Stimulated activated CD4-positive, alpha-beta T cell treated with anti-CD3 and anti-CD28 coated beads, TNF-alpha, amount 100 ng/mL, for 48 hours (primary cell): Measurements from ENCODE around the gene TSC2.

Experiments
- DNase-seq, 3 donors: peaks; one replicate each; pipeline ENCODE4 v3.0.0-alpha.2; 2020; ENCODE audit warnings: low read depth in 3 of 3

Gene TSC2

DNA sequence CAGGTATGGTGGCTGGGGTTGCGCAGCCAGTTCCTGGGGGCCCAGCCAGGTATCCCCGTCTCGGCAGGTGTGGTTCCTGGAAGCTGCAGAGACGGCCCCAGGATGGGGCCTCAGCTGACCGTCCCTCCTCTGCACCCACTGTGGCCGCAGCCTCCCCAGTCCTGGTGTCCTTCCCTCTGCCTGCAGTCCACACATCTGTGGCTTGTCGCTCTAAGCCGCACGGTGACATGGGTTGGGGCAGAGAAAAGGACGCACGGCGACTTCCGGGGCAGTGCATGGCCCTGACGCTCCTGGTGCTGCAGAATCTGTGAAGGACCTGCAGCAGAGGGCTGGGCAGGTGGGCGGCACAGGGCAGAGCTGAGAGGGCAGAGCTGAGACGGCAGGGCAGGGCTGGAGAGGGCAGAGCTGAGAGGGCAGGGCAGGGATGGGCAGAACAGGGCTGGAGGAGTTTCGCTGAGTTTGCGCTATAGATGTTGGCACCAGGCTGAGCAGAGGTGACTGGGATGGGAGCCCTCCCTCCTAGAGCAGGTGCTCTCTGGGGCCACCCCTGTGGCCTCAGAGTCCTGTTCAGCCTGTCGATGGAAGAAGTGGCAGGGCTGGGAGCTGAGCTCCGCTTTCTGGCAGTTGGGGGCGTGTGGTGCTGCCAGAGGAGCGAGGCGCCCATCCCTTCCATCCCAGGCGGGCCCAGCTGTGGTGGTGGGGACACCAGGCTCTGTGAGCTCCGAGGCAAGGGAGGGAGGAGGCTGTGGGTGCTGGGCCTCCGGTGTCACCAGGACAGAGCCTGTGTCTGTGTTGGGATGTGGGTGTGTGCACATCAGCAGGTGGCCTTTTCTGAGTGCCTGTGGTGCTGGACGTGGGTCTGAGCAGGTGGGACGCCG is 23.0 kb downstream of the TSC2 start:
- no peak for DNase-seq

DNA sequence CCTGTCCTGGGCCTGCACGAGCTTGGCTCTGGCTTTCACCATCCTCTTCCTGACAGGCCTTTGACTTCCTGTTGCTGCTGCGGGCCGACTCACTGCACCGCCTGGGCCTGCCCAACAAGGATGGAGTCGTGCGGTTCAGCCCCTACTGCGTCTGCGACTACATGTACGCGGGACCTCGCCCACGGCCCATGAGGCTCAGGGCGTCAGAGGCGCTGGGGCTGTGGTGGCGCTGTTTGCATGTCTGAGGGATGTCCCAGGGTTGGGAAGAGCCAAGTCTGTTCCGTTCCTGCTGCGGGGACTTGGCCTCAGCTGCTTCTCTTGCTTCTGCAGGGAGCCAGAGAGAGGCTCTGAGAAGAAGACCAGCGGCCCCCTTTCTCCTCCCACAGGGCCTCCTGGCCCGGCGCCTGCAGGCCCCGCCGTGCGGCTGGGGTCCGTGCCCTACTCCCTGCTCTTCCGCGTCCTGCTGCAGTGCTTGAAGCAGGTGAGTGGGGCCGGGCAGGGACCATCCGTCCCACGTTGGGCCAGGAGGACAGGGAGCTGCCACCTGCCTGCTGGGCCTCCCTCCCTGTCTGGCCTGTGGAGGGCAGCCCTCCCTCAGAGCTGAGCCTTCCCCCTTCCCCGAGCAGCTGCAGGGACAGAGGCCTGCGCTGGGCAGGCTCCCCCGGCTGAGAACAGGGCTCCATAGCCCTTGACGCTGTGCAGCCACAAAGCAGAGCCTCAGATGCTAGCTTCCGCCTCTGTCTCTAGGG is 23.8 kb downstream of the TSC2 start:
- no peak for DNase-seq

DNA sequence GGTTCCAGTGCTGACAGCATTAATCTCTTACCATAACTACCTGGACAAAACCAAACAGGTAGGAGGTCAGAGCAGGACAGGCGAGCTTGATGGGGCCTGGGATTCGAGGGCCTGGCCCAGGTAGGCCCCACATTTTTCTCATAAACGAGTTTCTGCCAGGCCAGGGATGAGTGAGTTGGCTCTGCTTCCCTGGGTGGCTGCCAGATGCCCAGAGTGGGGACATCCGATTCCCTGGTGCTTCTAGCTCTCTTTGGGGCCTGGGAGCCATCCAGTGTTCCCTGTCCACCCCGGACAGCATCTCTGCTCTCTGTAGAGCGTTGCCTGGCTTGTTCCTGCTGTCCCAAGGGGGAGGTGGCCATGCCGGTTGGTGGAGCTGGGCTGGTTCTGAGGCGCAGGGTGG is 25.1 kb downstream of the TSC2 start:
- no peak for DNase-seq

DNA sequence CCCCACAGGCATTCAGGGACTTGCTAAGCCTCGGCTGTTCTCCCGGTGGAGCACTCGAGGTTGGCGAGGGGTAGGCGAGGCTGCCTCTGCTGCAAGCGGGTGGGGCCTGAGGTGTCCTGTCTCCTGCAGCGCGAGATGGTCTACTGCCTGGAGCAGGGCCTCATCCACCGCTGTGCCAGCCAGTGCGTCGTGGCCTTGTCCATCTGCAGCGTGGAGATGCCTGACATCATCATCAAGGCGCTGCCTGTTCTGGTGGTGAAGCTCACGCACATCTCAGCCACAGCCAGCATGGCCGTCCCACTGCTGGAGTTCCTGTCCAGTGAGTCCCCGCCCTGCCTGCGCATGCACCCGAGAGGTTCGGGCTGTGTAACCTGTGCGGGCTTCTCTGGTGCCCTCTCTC is 26.3 kb downstream of the TSC2 start:
- no peak for DNase-seq

DNA sequence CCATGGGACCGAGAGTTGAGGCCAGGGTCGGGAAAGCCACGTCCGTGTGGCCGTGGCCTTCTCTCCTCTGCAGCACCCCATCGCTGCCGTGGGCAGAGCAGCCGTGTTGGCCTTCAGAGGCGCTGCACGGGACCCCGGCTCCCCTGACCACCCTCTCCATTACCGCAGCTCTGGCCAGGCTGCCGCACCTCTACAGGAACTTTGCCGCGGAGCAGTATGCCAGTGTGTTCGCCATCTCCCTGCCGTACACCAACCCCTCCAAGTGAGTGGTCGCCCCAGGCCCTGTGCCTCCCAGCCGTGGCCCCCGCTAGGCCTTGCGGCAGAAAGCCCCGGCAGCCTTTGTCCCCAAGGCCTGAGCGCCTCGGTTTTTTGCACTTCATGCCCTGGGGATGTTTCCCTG is 27.8 kb downstream of the TSC2 start:
- DNase-seq = no peak

DNA sequence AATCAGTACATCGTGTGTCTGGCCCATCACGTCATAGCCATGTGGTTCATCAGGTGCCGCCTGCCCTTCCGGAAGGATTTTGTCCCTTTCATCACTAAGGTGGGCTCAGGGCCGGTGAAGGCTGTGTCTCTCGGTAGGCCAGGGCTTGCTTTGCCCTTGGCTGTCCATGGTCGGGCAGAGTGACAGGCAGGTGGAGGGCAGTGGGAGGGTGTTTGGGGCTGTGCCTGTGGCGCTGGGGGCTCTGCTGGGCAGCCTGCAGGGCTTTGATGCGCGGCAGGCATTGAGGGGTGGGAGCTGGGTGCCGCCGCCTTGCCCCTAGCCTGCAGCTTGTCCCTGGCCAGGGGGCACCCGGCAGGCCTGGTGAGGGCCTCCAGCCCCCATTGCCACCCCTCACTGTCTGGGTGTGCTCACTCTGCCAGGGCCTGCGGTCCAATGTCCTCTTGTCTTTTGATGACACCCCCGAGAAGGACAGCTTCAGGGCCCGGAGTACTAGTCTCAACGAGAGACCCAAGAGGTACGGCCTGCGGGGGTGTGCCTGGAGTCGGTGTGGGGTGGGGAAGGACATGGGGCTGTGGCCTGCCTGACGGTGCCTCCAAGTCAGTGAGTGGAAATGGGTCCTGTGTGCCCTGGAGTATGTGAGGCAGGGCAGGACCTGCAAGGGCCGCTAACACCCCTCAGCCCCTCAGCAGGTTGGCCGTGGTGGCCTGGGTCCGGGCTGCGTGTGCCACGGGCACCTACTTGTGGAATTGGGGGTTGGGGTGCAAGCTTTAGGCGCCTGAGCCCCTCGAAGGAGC is 28.5 kb downstream of the TSC2 start:
- DNase-seq = no peak

DNA sequence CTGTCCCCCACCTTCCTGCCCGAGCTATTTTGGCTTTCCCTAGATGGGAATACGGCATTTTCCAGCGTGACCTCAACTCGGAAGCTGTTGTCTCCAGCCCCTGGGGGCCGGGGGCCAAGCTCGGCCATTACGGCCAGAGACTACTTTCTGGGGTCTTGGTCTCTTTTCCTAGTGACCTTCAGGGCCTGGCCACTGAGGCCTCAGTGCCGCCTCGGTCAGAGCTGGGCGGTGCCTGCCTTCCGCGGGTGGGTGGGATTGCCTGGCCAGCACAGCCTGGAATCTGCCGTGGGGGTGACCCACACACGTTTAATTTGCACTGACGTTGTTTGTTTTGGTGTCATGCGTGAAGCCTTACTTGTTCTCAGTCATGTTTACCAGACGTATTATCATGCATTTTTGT is 29.2 kb downstream of the TSC2 start:
- no peak for DNase-seq

DNA sequence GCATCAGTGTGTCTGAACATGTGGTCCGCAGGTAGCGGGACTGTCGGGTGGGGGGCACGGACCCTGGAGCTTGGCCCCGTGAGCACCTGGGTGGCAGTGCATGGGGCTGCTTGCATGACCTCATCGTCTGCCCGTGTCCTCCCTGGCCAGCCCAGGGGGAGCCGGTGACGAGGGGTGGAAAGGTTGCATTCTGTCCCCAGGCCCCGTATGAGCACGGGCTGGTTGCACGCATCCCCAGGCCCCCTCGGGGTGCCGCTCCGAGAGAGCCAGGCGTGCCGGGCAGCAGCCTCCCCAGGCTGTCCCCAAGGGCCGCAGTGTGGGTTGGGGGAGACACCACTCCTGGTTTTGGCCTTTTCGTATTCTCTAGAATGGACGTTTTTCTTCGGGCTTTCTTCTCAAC is 29.9 kb downstream of the TSC2 start:
- DNase-seq = no peak

DNA sequence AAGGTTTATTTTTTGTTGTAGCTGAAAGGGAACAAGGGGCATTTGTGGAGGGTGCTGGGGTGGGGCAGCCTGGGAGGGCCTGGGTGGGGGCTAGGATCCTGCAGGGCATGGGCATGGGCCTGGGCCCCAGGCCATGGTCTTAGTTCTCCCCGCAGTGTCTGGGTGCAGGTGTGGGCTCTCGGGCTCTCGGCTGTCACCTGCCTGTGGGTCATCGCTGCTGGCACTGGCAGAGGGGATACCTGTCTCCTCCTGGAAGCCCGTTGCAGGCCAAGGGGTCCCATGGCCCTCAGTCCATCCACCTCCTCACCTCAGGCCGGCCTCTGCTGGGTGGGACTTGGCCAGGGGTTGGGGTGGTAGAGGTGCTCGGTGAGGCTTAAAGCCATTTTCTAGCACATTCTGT is 30.3 kb downstream of the TSC2 start:
- DNase-seq = no peak

DNA sequence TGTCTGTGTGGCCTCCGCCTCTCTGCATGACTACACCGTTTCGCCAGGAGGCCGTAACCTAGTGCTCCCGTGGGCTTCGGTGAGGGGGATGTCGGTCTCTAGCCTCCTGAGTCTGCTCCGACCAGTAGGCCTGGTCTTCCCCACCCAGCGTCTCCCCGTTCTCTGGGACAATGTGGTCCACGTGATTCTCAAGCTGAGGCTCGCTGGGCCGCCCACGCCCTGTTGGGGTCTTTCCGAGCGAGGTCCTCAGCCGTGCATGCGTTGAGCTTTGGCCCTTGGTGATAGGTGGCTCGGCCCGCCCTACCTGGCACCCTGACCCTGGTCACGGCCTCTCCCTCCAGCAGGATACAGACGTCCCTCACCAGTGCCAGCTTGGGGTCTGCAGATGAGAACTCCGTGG is 30.9 kb downstream of the TSC2 start:
- DNase-seq = no peak

DNA sequence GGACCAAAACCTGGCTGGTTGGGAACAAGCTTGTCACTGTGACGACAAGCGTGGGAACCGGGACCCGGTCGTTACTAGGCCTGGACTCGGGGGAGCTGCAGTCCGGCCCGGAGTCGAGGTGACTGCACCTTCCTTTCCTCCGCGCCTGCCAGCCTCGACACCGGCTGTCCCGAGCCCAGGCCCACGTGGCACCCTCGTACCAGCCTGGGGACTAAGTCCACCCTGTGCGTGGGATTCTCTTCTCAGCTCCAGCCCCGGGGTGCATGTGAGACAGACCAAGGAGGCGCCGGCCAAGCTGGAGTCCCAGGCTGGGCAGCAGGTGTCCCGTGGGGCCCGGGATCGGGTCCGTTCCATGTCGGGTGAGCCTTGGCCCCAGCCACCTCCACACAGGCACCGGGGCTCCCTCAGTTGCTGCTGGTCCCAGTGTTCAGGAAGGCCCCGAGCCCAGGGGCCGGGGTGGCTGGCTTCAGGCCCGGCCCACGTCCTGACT is 31.6 kb downstream of the TSC2 start:
- no peak for DNase-seq

DNA sequence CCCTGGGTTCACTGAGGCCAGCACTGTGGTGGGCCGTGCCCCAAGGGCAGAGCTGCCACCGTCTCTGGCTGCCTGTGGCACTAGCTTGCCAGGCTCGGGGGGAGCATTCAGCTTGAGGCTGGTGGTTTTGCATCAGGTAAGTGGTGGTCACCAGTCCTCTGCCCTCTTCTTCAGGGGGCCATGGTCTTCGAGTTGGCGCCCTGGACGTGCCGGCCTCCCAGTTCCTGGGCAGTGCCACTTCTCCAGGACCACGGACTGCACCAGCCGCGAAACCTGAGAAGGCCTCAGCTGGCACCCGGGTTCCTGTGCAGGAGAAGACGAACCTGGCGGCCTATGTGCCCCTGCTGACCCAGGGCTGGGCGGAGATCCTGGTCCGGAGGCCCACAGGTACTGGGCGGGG is 32.2 kb downstream of the TSC2 start:
- no peak for DNase-seq

DNA sequence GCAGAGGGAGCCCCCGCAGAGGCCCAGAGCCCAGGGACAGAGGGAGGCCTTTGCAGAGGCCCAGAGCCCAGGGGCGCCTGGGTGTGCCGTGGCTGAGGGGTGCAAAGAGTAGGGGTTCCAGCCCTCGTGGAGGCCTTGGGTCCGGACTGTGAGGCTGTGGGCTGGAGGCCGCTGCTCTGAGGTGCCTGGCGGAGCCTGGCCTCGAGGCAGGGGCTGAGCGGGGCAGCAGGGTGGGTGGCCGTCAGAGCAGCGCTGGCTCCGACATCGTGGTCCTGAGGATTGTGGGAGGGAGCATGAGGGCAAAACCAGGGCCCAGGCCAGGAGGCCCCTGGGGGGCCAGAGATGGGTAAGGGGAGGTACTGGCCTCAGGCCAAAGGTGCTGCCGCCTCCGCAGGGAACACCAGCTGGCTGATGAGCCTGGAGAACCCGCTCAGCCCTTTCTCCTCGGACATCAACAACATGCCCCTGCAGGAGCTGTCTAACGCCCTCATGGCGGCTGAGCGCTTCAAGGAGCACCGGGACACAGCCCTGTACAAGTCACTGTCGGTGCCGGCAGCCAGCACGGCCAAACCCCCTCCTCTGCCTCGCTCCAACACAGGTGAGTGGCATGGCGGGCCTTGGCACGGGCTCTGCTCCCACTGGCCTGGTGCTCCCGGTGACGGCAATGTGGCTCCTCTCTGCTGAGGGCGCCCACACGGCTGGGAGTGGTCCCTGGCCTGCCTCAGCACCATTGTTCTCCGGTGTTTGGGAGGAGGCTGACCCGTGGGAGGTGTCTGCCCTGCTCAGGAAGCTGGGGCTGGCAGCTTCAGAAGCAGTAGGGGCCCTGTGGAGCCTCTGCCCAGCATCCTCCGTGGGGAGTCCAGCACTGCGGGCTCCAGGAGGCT is 33.7 kb downstream of the TSC2 start:
- DNase-seq = no peak

DNA sequence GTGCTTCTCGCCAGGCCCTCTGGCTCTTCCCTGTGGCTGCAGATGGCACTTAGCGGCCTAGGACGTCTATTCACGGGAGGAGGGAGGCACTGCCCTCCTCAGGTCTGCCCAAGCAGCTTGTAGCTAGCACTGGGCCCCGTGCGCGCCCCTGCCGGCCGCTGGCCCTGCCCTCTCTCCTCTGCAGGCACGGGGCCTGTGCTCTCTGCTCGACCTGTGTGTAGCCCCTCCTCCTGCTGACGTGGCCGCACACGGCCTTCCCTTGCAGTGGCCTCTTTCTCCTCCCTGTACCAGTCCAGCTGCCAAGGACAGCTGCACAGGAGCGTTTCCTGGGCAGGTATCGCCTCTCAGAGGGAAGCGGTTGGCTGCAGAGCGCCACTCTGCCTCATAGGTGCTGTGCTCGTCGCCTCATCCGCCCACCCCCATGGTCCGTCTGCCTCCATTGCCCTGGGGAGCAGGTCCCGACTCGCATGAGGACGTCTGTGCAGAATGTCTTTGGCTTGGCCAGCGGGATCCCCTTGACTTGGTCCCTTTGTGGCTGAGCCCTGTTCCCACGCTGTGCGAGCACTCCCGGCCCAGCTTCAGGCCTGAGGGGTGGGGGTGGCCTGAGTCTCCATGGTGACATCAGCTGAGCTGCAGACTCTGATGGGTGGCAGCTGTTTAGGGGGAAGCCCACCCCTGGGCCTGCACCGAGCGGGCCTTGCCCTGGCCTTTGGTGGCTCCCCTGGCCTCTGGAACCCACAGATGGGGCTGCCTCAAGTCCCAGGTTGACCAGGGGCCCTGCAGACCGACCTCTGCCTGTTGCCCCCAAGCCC is 34.6 kb downstream of the TSC2 start:
- no peak for DNase-seq

DNA sequence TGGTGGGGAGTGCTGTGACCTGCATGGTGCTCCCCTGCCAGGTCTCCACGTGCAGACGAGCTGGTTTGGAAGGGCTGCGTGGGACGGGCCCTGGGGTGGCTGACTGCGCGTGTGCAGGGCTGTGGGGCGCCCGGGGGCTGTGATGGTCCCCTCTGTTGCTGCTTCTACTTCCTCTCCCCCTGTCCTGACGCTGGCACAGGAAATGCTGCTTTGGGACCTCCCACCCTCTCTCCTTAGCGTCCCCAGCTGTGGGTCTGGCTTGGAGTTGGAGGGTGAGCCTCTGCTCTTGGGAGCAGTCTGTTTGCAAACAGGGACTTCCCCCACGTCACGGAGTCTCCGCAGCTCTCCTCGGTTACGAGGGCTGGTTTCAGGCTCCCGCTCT is 35.2 kb downstream of the TSC2 start:
- DNase-seq = no peak

DNA sequence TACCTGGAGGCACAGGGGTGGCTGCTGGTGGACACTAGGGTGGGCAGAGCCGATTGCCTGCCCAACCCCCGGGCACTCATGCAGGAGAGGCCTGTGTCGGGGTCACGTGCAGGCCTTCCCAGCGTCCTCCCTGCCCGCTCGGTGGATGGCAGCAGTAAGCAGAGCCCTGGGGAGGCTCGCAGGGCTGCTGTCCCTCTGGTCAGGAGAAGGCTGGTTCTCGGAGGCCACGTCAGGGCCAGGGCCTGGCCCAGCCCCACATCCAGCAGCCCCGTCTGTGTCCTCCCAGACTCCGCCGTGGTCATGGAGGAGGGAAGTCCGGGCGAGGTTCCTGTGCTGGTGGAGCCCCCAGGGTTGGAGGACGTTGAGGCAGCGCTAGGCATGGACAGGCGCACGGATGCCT is 35.6 kb downstream of the TSC2 start:
- no peak for DNase-seq

DNA sequence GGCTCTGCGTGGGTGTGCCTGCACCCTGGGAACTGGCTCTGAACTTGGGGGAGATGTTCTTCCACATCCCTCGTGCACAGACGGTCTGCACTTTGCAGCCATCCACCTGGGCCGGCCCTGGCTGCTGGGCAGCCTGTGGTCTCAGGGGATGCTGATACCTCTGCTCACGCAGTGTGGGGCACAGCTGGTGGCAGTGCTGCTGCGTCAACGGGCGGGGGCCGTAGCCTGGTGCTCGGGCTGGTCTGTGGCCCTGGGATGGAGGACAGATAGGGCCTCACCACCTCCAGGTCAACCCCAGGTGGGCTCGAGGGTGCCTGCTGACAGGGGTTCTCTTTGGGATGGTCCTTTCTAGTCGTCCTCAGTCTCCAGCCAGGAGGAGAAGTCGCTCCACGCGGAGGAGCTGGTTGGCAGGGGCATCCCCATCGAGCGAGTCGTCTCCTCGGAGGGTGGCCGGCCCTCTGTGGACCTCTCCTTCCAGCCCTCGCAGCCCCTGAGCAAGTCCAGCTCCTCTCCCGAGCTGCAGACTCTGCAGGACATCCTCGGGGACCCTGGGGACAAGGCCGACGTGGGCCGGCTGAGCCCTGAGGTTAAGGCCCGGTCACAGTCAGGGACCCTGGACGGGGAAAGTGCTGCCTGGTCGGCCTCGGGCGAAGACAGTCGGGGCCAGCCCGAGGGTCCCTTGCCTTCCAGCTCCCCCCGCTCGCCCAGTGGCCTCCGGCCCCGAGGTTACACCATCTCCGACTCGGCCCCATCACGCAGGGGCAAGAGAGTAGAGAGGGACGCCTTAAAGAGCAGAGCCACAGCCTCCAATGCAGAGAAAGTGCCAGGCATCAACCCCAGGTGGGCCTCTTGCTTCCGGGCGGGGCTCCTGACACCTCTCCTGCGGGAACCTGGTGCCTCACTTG is 36.3 kb downstream of the TSC2 start:
- no peak for DNase-seq

DNA sequence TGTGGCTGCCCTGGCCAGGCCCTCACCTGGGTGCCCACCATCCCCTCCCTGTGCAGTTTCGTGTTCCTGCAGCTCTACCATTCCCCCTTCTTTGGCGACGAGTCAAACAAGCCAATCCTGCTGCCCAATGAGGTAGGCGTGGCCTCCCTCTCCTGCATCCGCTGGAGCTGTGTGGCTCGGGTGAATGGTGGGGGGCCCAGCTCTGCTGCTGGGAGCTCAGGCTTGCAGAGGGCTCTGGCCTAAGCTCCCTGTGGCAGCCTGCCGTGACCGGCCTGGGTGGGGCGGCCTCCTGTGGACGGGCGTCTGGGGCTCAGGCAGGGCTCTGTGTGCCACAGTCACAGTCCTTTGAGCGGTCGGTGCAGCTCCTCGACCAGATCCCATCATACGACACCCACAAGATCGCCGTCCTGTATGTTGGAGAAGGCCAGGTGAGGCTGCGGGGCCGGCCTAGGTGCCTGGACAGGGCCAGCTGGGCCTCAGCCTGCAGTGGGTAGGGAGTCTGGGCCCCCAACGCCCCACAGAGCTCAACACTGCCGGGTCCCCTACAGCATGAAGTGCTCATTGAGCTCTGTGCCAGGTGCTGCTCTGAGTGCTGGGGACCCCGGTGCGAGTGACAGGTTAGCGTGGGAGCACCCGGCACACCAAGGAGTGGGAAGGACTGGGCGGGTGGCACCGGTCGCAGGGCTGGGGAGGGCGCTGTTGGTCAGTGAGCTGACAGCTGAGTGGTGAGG is 37.3 kb downstream of the TSC2 start:
- no peak for DNase-seq

DNA sequence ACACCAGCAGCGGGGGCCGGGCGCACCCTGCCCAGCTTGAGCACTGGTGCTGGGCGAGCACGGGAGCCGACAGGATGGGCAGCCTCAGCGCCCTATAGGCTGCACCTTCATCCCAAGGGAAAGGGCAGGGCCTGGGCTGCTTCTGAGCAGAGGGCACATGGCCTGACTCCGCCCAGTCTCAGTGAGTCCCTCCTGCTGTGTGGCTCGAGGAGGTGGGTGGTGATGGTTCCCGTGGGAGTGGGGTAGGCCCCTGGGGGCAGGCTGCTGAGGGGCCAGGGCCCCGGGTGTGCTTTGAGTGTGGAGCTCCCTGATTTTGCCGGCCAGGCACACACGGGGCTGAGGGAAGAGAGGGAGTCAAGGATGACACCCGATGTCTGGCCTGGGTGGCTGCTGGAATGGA is 37.9 kb downstream of the TSC2 start:
- no peak for DNase-seq
